Right lobe of liver (tissue), 4 donors: ENCODE measurements around the gene HIGD2A.

ENCODE experiments used
- CTCF ChIP-seq, 4 donors: fragments of 200-600 bp in 3 of 4; fragments of 450-650 bp in 1 of 4; IDR thresholded peaks; one replicate each; pipeline versions ENCODE4 v1.5.1 to v1.8.0; 2016 to 2022; ENCODE audit warnings: antibody characterized with exemption in 4 of 4, mild to moderate bottlenecking in 2 of 4
- POLR2A ChIP-seq: fragments of 450-650 bp; IDR thresholded peaks from one replicate; pipeline ENCODE4 v1.6.1; 2017; ENCODE audit warnings: antibody characterized with exemption, mild to moderate bottlenecking
- donor health status: DM: no; HTN: no; CAD: no.
- donor health status: DM: no; HTN: no; CAD: no.
- donor health status: DM: no; HTN: yes; CAD: no.

- TF ChIP-seq CTCF (IDR thresholded peaks at IDR 0.05) (no peak), POLR2A (no peak)
Measured at GRCh38 chr5:176359658-176360057, 28.9 kb upstream of the HIGD2A start.
